ENCODE measurements around the gene SLAIN1. TPM values are rescaled to one million over a fixed set of nuclear protein-coding genes. Genes with fewer than 3 reads are reported as not detected.

The SLAIN1 gene
- total and polyA plus RNA-seq, 10 of the 15 experiments (the other 5 are each of a cell fraction or from before 2014, with no cell fraction given): 11.9 to 140 (median 56.9) TPM

GRCh38 chr13:77714119-77714755 lies 16.8 kb downstream of the SLAIN1 start (continued):
- no peak for TF ChIP-seq BCLAF1 (IDR thresholded peaks at IDR 0.05)
- peak; percentile 63; the same call in 1 of the 2 replicates for TF ChIP-seq CBX5 (IDR thresholded peaks at IDR 0.05; ENCODE audit: low read depth)
- TF ChIP-seq KDM1A (IDR thresholded peaks at IDR 0.05; ENCODE audit: borderline replicate concordance): no peak
- TF ChIP-seq NFIC (IDR thresholded peaks at IDR 0.05; ENCODE audit: low read depth, low read length): 0 out of 2 replicates have a peak, but pooled peaks have one; percentile 16
- no peak for TF ChIP-seq IRF5 (IDR thresholded peaks at IDR 0.05; ENCODE audit: borderline replicate concordance)
- no peak for TF ChIP-seq TCF3 (IDR thresholded peaks at IDR 0.05; ENCODE audit: borderline replicate concordance, insufficient read depth, low read depth, low read length)
- no peak for TF ChIP-seq POLR2AphosphoS2 (IDR thresholded peaks at IDR 0.05; ENCODE audit: low read depth, low read length)
- no peak for TF ChIP-seq SUZ12 (IDR thresholded peaks at IDR 0.05; ENCODE audit: unreplicated experiment)
- no peak for TF ChIP-seq EZH2 (IDR thresholded peaks at IDR 0.05; ENCODE audit: borderline replicate concordance, control insufficient read depth, low read depth, low read length)
- TF ChIP-seq MEF2A (IDR thresholded peaks at IDR 0.05; ENCODE audit: insufficient read depth, low read depth, low read length): no peak
- 0 out of 2 replicates have a peak, but pooled peaks have one; percentile 23 for TF ChIP-seq NR2F1 (conservative IDR thresholded peaks at IDR 0.05)
- no peak for TF ChIP-seq PRDM15 (CRISPR knock-in tag; IDR thresholded peaks at IDR 0.05)
- 0 out of 2 replicates have a peak, but pooled peaks have one; percentile 22 for TF ChIP-seq BCL11A (IDR thresholded peaks at IDR 0.05; ENCODE audit: low read depth, low read length)
- TF ChIP-seq CBFB (IDR thresholded peaks at IDR 0.05; ENCODE audit: low read depth): peak; percentile 25; the same call in 1 of the 2 replicates
- TF ChIP-seq MTA2 (IDR thresholded peaks at IDR 0.05; ENCODE audit: low read depth): no peak
- no peak for TF ChIP-seq ZNF622 (IDR thresholded peaks at IDR 0.05)
- TF ChIP-seq POLR2AphosphoS5 (IDR thresholded peaks at IDR 0.05; ENCODE audit: low read length): no peak
- no peak for TF ChIP-seq ZBTB40 (IDR thresholded peaks at IDR 0.05; ENCODE audit: borderline replicate concordance)

Data from GM12878 (cell line).